Ecto neural progenitor cell (in vitro differentiated cells): ENCODE data around the gene ITGAD.

Source experiments
- DNase-seq: peaks from one replicate; pipeline ENCODE4 v3.0.0-alpha.2; 2018; ENCODE audit warnings: low spot score

ITGAD gene

DNA sequence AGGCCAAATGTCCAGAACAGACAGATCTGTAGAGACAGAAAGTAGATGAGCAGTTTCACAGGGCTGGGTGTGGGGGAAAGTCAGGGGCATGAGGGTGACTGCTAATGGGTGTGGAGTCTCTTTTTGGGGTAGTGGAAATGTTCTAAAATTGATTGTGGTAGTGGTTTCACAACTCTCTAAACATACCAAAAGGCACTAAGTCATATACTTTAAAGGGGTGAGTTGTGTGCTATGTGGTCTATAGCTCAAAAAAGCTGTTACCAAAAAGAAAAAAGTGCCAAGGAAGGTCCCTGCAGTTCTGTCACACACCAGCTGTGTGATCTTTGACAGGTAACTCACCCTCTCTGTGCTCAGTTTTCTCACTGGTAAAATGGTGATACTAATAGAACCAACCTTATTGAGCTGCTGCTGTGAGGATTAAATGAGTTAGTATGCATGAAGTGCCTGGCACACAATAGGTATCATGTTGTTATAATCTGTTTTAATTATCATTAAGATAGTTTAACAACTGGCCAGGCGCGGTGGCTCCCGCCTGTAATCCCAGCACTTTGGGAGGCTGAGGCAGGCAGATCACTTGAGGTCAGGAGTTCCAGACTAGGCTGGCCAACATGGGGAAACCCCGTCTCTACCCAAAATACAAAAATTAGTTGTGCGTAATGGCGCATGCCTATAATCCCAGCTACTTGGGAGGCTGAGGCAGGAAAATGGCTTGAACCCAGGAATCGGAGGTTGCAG is 27.8 kb upstream of the ITGAD start:
- DNase-seq: no peak

DNA sequence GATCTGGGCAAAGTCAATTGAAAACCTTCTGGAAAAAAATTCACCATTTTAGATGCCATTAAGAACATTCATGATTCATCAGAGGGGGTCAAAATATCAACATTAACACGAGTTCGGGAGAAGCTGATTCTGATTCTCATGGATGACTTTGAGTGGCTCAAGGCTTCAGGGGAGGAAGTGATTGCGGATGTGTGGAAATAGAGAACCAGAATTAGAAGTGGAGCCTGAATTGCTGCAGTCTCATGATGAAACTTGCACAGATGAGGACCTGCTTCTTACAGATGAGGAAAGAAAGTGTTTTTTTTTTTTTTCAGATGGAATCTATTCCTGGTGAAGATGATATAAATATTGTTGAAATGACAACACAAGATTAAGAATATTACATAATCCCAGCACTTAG is 25.3 kb upstream of the ITGAD start:
- DNase-seq: no peak

DNA sequence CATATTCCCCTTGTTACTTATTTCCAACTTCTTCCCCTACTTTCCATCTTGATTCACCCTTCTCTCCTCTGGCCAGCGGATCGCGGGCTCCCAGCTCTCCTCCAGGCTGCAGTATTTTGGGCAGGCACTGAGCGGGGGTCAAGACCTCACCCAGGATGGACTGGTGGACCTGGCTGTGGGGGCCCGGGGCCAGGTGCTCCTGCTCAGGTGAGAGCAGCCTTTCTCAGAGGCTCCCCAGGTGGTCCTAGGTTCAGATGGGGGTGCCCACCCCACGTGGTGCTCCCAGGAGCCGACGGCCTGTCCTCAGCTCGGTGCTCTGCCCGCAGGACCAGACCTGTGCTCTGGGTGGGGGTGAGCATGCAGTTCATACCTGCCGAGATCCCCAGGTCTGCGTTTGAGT is 22.1 kb upstream of the ITGAD start:
- no peak for DNase-seq

DNA sequence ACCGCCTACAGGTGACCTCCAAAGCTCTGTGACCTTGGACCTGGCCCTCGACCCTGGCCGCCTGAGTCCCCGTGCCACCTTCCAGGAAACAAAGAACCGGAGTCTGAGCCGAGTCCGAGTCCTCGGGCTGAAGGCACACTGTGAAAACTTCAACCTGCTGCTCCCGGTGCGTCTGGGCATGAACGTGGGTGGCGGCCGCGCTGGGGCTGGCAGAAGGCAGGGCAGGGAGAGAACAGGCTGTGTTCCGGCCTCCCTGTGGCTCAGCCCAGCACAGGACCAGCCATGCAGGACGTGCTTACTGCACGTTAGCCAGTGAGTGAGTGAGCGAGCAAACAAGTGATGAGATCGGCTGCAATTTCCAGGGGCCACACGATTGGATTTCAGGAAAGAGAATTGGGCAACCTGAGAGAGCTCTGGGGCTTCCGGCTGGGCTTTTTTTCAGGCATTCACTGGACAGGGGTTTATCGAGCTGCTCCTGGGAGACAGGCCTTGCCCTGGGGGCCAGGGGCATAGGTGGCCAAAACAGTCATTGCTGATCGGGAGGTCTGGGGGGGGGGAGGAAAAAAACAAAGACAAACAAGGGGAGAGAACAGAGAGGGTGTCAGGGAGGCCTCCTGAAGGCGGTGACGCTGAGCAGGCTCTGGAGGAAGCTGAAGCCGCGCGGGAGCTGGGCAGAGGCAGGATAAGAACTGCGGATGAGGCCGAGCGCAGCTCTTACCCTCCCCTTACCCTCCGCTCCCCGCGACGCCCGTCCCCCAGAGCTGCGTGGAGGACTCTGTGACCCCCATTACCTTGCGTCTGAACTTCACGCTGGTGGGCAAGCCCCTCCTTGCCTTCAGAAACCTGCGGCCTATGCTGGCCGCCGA is 21.3 kb upstream of the ITGAD start:
- DNase-seq: no peak

DNA sequence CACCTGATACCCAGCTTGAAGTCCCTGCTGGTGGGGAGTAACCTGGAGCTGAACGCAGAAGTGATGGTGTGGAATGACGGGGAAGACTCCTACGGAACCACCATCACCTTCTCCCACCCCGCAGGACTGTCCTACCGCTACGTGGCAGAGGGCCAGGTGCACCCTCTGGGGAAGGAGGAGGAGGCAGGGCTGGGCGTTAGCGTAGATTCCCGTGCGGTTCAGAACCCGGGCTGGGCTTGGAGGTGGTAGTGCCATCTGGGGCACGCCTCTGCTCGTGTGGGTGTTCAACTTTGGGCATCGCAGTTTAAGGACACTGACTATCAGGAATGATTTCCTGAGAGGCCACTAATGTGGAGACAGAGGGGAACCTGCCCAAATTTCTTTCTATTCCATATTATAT is 19.9 kb upstream of the ITGAD start:
- DNase-seq: no peak

DNA sequence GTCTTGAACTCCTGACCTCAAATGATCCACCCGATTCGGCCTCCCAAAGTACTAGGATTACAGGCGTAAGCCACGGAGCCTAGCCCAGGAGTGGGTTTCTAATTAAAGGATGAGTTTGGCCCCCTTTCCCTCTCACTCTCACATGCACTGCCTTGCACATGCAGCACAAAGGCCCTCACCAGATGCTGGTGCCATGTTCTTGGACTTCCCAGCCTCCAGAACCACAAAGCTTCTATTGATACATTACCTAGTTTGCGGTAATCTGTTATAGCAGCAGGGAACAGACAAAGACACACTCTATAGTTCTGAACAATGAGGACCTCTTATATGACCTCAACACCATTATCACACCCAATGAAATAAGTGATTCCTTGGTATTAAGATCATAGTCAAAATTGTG is 17.9 kb upstream of the ITGAD start:
- no peak for DNase-seq

DNA sequence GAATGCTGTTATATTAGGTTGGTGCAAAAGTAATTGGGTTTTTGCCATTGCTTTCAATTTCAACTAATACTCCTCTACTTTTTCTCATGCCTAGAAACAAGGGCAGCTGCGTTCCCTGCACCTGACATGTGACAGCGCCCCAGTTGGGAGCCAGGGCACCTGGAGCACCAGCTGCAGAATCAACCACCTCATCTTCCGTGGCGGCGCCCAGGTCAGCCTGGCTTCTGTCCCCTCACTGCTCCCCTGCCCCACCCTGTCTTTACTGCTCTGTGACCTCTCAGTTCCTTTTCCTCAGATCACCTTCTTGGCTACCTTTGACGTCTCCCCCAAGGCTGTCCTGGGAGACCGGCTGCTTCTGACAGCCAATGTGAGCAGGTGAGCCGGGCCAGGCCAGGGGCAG is 16.4 kb upstream of the ITGAD start:
- DNase-seq: no peak

DNA sequence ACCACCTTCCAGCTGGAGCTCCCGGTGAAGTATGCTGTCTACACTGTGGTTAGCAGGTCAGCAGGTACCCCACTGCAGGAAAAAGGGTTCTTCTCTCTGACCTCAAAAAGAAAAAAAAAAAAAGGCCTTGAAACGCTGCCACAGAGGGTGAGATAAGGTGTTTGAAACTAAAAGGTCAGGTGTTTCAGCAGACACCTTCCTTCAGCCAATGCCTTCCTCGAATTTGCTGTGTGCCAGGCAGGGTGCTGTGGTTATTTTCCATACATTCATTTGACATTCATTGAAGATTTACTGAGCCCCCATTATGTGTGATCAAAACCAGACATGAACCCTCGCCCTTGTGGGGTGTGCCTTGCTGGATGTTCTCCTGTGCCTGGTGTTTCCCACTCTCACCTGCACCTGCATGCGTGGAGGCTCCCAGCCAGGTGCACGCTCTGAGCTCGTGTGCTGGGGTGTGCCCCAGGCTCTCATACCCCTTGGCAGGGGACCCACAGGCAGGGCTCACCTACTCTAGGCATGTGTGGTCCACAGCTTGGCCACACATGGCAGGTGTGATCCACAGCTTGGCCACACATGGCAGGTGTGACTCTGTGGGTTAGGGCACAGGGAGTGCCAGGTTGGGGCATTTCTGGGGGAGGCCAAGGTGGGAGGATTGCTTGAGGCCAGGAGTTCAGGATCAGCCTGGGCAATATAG is 15.8 kb upstream of the ITGAD start:
- DNase-seq: no peak

DNA sequence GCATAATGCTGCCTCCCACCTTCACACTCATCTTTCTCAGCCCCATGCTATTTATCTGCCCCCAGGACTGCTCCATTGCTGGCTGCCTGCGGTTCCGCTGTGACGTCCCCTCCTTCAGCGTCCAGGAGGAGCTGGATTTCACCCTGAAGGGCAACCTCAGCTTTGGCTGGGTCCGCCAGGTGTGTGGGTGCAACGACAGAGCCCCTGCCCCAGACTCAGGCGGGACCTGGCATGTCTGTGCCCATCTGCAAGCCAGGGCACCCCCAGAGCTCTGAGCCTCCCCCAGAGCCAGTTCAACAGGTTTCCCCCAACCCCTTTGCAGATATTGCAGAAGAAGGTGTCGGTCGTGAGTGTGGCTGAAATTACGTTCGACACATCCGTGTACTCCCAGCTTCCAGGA is 12.9 kb upstream of the ITGAD start:
- no peak for DNase-seq

DNA sequence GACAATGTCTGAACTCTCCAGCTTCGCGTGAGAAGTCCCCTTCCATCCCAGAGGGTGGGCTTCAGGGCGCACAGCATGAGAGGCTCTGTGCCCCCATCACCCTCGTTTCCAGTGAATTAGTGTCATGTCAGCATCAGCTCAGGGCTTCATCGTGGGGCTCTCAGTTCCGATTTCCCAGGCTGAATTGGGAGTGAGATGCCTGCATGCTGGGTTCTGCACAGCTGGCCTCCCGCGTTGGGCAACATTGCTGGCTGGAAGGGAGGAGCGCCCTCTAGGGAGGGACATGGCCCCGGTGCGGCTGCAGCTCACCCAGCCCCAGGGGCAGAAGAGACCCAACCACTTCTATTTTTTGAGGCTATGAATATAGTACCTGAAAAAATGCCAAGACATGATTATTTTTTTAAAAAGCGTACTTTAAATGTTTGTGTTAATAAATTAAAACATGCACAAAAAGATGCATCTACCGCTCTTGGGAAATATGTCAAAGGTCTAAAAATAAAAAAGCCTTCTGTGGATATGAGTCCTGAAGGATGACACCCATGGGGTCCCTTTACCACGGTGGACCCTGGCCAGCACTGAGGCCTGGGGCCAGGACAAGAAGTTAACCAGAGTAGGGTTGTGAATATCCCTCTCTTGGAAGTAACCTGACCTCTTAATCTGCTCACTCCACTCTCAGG is 10.5 kb upstream of the ITGAD start:
- DNase-seq: peak; percentile 83

DNA sequence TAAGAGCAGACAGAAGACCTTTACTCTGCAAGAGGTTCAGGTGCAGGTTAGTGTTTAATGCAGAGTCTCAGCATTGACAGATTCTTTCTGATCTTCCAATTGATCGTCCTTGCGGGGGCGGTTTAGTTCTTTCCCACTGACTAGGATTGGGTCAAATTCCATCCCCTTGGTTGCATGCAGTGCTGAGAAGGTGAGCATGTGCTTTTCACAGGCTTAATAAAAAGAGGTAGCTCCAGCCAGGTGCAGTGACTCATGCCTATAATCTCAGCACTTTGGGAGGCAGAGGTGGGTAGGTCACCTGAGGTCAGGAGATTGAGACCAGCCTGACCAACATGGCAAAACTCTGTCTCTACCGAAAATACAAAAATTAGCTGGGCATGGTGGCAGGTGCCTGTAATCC is 7.5 kb upstream of the ITGAD start:
- no peak for DNase-seq

DNA sequence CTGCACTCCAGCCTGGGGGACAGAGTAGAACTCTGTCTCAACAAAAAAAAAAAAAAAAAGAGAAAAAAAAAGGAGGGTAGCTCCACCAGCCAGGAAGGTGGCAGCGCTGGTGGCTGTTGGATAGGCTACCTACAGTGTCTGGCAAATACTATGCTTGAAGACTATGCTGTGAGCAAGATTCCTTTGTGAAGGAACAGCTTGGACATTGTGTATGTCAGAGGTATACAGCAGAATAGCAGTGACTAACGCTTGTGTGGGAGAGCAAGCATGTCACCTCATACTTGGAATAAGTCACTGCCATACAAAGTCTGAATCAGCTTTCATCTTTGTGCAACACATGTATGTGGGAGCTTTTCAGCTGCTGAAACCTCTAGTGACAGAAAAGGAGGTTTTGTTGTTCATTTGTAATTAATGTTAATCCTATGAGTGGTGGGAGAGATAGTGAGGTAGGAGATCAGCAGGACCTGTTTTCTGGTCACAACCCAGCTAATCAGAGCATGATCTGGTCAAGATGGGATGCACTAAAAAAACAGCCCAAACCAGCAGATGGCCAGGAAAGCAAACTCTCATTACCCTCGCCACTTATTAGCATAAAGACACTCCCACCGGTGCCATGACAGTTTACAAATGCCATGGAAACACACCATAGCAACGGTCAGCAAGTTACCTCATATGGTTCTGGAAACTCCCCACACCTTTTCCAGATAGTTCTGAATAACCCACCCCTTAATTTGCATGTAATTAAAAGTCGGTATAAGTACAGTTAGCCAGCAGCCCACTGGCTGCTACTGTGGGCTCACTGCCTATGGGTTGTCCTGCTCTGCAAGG is 6.8 kb upstream of the ITGAD start:
- DNase-seq: no peak

DNA sequence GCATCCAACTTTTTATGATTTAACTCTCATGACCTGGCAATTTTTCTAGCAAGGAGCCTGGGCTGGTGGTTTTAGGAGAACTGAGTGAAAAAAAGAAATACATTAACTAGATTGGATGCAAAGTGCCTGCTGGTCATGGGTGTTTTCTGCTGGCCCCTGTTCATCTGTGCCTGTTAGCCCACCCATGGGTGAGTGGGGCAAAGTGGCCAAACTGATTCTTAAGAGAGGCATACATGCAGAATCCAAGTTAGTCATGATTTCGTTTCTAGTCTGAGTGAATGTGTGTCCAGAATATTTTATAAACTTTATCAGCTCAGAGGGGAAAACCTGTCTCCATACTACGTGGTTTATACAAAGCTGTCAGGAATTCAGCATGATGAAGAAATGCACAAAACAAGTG is 4.6 kb upstream of the ITGAD start:
- no peak for DNase-seq

DNA sequence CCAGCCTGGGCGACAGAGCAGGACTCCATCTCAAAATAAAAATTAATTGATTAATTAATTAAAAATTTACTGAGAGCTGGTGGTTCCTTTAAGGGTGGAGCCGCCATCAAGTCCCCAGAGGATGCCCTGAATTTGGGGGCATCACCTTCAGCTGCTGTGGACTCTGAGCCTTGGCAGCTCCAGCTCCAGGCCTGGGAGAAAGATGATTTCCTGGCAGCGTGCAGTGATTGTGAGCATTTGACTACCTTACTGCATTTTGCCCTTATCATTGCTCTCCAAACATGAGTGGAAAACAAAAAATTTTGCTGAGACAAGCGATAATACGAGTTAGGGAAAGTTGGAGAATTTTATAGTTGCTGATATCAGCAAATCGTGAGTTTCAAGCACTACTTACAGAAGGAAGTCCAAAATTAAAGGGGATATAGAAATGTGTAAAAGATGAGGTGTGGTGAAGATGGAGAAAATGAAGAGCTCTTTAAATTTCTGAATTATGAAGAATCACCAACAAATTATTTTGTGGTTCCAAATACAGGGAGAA is 2.6 kb upstream of the ITGAD start:
- no peak for DNase-seq

DNA sequence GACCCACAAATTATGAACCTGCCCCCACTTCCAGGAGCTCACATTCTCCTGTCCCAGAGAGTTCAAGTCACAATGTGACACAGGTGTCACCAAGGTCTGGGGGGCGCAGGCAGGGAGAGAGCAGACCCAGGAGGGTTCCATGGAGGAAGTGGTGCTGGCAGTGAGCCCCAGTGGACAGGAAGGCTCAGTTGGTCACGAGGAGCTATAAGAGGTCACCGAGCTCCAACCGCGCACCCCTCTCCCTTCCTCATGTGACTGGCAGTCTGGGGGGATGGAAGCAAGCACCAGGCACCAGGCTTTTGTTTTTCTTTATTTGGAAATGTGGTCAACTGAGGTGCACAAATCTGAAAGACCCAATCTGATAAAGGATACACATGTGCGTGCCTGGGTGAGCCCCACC is 2.5 kb downstream of the ITGAD start:
- DNase-seq: no peak

DNA sequence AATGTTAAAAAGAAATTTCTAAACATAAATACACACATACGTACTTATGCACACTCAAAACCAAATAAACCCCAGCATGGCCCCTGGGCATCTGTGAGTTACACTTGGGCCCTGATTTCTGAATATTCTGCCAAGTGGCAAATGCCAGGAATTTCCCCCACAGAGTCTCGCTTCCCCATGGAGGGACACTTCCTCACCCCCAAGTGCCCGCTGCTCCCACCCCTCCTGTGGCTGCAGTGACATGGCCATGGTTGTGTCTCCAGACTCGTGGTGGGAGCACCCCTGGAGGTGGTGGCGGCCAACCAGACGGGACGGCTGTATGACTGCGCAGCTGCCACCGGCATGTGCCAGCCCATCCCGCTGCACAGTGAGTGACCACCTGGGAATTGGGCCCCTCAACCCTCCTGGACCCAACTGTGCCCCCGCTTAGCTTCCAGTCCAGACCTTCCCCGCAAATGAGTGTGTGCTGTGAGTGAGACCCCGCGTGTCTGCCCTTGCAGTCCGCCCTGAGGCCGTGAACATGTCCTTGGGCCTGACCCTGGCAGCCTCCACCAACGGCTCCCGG is 4.0 kb downstream of the ITGAD start:
- DNase-seq: no peak

DNA sequence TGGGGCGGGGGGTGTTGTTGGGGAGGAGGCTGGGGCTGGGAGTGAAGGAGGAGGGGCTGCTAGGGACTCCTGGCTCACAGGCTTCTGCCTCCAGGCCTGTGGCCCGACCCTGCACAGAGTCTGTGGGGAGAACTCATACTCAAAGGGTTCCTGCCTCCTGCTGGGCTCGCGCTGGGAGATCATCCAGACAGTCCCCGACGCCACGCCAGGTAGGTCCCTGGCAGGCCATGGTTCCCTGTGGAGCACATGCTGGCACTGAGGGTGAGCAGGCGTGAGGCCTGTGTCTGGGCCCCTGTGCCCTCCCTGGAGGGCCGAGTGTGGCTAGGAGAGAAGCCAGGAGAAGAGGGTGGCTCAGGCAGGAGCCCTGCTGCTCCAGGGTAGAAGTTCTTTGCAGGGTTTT is 4.6 kb downstream of the ITGAD start:
- DNase-seq: no peak

DNA sequence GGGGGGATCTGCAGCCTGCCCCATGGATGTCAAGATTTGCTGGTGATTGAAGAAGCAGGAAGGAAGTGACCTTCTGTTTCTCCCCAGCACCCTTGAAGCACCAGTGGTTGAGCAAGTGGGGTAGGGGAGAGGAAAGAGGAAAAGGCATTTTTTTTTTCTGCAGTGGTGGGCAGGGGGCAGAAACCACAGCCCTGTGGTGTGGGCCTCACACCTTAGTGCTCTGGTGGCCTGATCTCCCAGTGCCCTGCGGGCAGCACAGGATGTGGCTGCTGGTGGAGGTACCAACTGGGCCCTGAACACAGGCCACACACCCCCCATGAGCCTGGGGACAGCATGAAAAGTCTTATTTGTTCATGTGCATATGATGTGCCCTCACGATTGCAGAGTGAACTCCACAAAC is 7.1 kb downstream of the ITGAD start:
- no peak for DNase-seq

DNA sequence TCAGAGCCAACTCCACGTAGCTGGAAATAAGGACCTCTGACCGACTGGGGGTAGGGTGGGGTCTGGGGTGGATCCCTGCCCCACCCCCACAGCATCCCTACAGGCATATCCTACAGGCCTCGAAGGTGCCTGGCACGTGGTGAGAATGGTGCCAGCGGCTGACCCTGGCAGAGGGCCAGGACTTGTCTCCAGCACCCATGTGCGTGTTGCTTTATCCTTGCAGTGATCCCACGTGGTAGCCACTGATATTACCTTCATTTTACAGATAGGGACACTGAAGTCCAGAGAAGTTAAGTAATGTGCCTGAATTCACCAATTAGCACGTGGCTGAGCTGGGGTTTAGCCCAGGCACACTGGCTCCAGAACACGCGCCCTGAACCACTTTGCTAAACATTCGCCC is 8.3 kb downstream of the ITGAD start:
- DNase-seq: no peak

DNA sequence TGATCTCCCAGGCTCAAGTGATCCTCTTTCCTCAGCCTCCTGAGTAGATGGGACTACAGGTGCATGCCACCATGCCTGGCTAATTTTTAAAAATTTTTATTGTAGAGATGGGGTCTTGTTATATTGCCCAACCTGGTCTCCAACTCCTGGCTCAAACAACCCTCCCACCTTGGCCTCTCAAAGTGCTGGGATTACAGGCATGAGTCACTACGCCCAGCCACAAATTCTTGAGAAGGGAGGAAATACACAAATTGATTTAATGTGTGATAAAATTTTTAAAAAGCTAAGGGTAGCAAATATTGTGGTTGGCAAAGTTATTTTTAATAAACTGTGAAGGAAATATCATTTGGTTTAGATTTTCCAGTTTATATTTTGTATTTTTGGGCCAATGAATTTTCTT is 9.6 kb downstream of the ITGAD start:
- no peak for DNase-seq
